GM19099 (cell line): Measurements from ENCODE around the gene RPLP1.

ENCODE experiments used
- POLR2A ChIP-seq: IDR thresholded peaks from 3 replicates; pipeline ENCODE4 v1.6.1; 2011; ENCODE audit warnings: low read depth; ENCODE audit not compliant: insufficient read length; ENCODE audit errors: extremely low read depth

RPLP1 gene

GRCh38 chr15:69474846-69475455 lies 22.3 kb downstream of the RPLP1 start:
- TF ChIP-seq POLR2A = no peak

DNA sequence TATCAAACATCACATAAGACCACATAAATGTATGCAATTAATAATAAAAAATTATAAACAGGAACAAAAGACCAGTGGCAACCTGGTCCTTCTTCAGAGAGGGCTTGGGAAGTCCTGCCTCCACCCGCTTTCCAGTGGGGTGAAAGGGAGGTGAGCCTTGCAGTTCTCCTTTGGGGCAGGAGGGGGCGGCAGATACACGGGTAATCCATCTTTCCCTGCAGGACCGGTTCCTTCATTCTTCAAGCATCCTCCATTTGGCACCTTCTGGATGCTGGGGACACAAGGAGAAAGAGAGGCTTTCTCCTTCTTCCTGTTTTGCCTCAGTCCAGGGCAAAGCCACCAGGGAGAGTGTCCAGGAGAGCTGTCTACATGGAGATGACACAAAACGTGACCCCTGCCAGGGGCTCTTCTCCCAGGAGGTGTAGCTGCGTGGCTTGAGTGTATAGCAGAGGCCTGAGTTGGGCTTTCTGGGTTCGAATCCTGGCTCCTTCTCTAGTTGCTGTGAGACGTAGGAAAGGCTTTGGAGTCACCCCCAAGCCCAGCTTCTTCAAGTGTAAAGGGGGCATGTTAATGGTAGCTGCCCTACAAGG lies 23.2 kb downstream of the RPLP1 start:
- TF ChIP-seq POLR2A = no peak

DNA sequence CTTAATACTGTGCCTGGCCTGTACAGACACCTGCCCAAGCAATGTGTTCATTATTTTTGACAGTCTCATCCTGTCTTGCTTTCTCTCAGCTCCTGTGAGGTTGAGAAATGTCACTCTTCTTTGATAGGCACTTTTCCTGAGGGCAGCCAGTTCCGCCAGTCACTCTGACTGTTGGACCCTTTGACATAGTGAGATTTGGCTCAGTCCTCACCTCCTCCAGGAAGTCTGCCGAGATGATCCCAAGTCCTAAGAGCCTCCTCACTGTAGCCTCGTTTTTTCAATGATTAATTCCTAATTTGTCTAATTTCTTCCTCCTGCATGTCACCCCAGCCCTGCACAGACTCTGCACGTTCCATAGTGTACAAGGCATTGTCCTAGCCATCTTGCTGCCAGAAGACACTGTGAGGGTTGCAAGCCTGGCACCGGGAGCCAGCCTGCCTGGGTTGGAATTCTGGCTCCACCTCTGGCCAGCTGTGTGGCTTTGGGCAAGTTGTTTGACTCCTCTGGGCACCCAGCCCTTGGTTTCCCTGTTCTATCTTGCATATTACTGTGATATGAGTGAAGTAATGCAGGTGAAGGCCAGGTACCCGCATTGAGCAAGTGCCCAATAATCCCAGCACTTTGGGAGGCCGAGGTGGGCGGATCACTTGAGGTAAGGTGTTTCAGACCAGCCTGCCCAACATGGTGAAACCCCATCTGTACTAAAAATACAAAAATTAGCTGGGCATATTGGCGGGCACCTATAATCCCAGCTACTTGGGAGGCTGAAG lies 24.3 kb downstream of the RPLP1 start:
- TF ChIP-seq POLR2A = no peak

DNA sequence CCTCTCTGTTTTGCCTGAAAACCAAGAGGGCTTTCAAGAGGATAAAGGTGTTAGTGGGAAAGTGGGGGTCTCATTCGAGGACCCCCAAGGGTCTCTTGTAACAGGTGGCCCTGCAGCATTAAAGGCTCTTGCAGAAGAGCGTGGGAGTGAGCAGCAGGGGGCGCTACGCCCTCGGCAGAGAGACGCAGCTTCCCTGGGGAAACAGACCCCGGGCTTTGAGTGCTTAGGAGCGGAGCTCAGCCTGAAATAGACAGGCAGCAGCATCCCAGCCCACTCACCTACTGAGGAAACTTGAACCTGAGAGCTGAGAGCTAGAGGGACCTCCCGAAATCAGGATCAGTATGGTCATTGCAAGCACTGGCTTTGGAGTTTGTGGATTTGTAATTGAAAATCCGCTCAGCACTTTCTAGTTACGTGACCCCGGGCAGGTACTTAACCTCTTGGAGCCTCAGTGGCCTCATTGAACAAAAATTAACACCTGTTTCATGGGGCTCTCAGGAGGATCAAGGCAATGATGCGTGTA lies 25.7 kb downstream of the RPLP1 start:
- TF ChIP-seq POLR2A = no peak

DNA sequence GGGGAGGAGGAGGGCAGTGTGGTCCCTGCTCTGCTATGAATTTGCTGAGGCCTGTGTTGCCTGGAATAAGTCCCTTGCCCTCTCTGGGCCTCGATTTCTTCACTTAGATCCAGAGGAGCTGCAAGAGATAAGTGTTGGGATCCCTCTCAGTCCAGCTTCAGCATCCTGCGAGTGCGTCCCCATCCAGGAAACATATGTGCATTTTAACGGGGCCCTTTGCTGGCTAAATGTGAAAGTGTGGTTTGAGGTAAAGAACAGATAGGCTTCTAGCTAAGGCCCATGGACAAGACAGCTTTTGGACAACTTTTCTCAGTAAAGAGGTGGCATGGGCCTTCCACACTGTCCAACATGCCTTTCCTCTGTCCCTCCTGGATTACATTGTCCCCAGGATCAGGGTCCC lies 26.5 kb downstream of the RPLP1 start:
- TF ChIP-seq POLR2A = no peak

- no peak for TF ChIP-seq POLR2A
Observed at GRCh38 chr15:69479971-69480370, 27.4 kb downstream of the RPLP1 start.

DNA sequence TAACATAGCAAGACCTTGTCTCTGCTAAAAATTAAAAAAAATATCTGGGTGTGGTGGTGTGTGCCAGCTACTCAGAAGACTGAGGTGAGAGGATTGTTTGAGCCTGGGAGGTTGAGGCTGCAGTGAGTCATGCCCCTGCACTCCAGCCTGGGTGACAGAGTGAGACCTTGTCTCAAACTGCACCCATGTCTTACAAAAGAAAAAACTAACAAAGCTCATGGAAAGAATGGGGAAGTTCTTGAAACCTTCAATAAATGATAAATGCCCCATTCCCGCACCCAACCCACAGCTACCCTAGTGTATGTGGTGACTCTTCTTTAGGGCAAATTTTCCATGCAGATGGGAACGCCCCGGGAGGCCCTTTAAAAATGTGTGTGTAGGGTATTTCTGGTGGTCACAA lies 28.3 kb downstream of the RPLP1 start:
- no peak for TF ChIP-seq POLR2A

GRCh38 chr15:69482686-69483256 lies 30.2 kb downstream of the RPLP1 start:
- no peak for TF ChIP-seq POLR2A

- no peak for TF ChIP-seq POLR2A
Observed at GRCh38 chr15:69484837-69485236, 32.2 kb downstream of the RPLP1 start.

DNA sequence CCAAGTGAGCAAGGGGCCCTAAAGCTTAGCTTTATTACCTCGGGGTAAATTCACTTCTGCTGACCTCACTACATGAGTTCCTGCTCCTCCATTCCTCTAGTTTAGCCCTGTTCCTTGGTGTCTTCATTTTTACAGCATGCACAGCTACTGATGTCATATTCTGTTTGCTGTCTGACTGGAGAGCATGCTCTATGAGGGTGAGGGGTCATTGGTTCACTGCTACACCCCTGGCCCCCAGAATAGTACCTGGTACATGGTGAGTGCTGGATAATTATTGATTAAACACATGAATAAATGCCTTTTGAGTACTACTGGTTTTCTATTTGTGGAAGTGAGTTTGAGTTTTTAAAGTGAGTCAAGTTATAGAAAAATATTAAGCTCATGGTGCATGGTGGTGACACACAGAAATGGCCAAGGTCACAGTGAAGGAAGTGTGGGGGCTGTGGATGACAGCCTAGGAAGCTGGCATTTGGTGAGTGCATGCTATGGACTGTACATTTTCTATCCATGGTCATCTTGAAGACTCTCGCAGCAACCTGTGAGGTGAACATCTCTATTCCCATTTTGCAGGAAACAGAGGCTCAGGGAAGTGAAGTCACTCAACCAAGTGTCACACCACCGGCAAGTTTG lies 34.0 kb downstream of the RPLP1 start:
- TF ChIP-seq POLR2A = no peak

DNA sequence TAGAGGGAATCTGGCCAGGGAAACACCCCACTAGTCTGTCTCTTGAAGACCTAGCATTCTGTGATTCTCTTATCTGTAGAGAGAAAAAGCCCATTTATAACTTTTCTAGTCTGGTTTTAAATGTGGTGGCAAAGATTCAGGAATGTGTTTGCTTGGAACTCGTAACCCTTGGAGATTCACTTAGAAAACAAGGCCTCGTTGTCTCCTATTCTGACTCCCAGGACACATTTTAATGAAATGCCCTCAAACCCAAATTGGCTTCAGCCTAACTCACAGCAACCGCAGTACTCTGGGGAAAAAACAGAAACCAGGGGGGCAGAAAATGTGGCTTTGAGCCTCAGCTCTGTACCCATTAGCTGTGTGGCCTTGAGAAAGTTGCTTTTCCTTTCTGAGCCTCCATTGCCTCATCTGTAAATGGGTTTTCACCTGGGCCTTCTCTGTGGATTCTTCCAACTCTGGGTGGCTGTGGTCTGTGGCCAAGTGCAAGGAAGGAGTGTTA lies 36.5 kb downstream of the RPLP1 start:
- TF ChIP-seq POLR2A = no peak

GRCh38 chr15:69490356-69491037 lies 37.9 kb downstream of the RPLP1 start:
- no peak for TF ChIP-seq POLR2A

DNA sequence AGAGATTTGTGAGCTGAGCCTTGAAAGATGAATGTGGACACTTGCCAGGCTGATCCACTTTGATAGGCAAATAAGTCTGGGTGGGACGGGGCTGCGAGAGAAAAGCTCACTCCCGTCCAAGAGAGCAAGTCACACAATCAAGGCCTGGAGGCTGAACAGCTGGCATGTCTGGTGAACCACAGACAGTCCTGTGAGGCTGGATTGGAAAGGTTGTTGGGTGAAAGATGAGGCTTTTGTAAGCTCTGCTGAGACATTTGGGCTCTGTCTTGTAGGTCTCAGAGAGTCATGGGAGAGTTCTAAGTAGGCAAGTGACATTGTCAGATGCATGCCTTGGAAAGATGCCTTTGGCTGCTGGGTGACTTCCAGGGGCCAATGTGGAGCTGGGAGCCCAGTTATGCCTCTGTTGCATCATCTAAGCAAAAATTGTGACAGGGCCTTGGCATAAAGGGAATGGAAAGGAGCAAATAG lies 38.5 kb downstream of the RPLP1 start:
- no peak for TF ChIP-seq POLR2A

DNA sequence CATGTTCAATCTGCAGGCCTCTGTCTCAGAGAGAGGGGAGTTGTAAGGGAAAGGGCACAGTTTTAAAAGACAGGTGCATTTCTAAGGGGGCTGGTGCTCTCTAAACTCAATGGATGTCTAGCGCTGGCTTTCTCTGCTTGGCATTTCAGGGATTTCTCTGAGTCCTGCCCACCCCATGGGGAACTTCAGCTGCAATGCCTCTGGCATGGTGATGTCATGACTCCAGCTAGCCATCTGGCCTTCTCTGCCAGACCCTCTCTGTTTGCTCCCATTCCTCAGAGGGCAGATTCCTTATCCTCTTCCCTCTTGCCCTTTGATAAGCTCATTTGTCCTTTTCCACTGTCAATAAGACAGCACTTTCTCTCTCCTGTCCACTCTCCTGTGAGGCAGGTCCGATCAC lies 40.8 kb downstream of the RPLP1 start:
- TF ChIP-seq POLR2A = no peak
